GM19035 (cell line): ENCODE data around the gene STK32B.
"Not testable (repeated sequence)": the region's sequence is repeated elsewhere in the genome, so short reads cannot be mapped to it uniquely, and the experiment has no call there.

Experiments used
- ATAC-seq: cut with Tn5 transposase; IDR thresholded peaks from one replicate; pipeline ENCODE4 v1.9.1; 2021; ENCODE audit not compliant: unreplicated experiment

STK32B gene

GRCh38 chr4:5203309-5203992 is 152.2 kb downstream of the STK32B start:
- ATAC-seq, result no peak

GRCh38 chr4:5203993-5204310 is 152.7 kb downstream of the STK32B start:
- ATAC-seq, result no peak

GRCh38 chr4:5204781-5205180 is 153.5 kb downstream of the STK32B start:
- ATAC-seq, result no peak

- no peak for ATAC-seq
These were observed 154.9 kb downstream of the STK32B start for GRCh38 chr4:5206016-5206790.

GRCh38 chr4:5209862-5210261 is 158.6 kb downstream of the STK32B start:
- no peak for ATAC-seq

GRCh38 chr4:5211282-5211839 is 160.1 kb downstream of the STK32B start:
- ATAC-seq, result no peak

GRCh38 chr4:5212255-5213013 is 161.2 kb downstream of the STK32B start:
- ATAC-seq, result no peak

- no peak for ATAC-seq
These were observed 161.9 kb downstream of the STK32B start for GRCh38 chr4:5213087-5213595.

- no peak for ATAC-seq
These were observed 164.0 kb downstream of the STK32B start for GRCh38 chr4:5215321-5215720.

GRCh38 chr4:5217421-5217820 is 166.1 kb downstream of the STK32B start:
- ATAC-seq, result no peak

- no peak for ATAC-seq
These were observed 167.2 kb downstream of the STK32B start for GRCh38 chr4:5218376-5219069.

GRCh38 chr4:5220028-5220427 is 168.7 kb downstream of the STK32B start:
- no peak for ATAC-seq

- no peak for ATAC-seq
These were observed 170.8 kb downstream of the STK32B start for GRCh38 chr4:5222047-5222446.

- ATAC-seq, result no peak
These were observed 171.7 kb downstream of the STK32B start for GRCh38 chr4:5222951-5223350.

- ATAC-seq, result no peak
These were observed 173.1 kb downstream of the STK32B start for GRCh38 chr4:5224340-5224739.

- ATAC-seq, result no peak
These were observed 181.3 kb downstream of the STK32B start for GRCh38 chr4:5232549-5232948.

- ATAC-seq, result no peak
These were observed 185.9 kb downstream of the STK32B start for GRCh38 chr4:5237086-5237660.

GRCh38 chr4:5238173-5238572 is 186.9 kb downstream of the STK32B start:
- no peak for ATAC-seq

GRCh38 chr4:5247061-5247460 is 195.8 kb downstream of the STK32B start:
- not testable (repeated sequence) for ATAC-seq

GRCh38 chr4:5247735-5248134 is 196.5 kb downstream of the STK32B start:
- ATAC-seq, result no peak
